GM12878 (cell line): Measurements from ENCODE around the gene SMIM44. TPM values are rescaled to one million over a fixed set of nuclear protein-coding genes. Genes with fewer than 3 reads are reported as not detected.
A peak's percentile ranks its signal among the peaks of the same experiment; 100 is the strongest.

Experiments
- ATAC-seq: fragments of 200-7000 bp; cut with Tn5 transposase; 3 replicates; pipeline ENCODE4 v1.9.1; 2020; ENCODE audit warnings: mild to moderate bottlenecking, moderate library complexity
- BruUV-seq: library from RNA; stranded (reverse); fragments of 400-500 nt; replicated peaks from 2 replicates; lab custom pipeline; 2021; lab: Mats Ljungman, UMichigan
- CTCF ChIA-PET: fragments of 300-600 bp; sonication (Branson Sonifier 250); formaldehyde crosslinking; extraction: SDS; loops from one replicate; lab custom pipeline; 2021; ENCODE audit warnings: inconsistent platforms; lab: Yijun Ruan, JAX
- POLR2A ChIA-PET: fragments of 350-600 bp; formaldehyde crosslinking; extraction: SDS; loops from one replicate; lab custom pipeline; 2021; ENCODE audit warnings: inconsistent platforms; lab: Charles Lee
- RAD21 ChIA-PET: fragments of 300-600 bp; sonication (Branson Sonifier 250); formaldehyde crosslinking; loops from one replicate; lab custom pipeline; 2023; ENCODE audit warnings: antibody characterized with exemption; ENCODE audit not compliant: unreplicated experiment; lab: Charles Lee
- SMC1A ChIA-PET: fragments of 300-600 bp; sonication (Branson Sonifier 250); formaldehyde crosslinking; loops from one replicate; lab custom pipeline; 2023; ENCODE audit not compliant: unreplicated experiment, uncharacterized antibody; lab: Charles Lee
- DNase-seq: peaks from one replicate; pipeline ENCODE4 v3.0.0-alpha.2; 2011; ENCODE audit warnings: low read depth, low spot score
- FAIRE-seq: peaks from 3 replicates; lab custom pipeline; 2011; peaks lifted over from hg19 to GRCh38; lab: Jason Lieb, UNC
- H2AFZ ChIP-seq: 2 replicates; pipeline ENCODE4 v1.6.0; 2011; ENCODE audit warnings: low read depth, low read length, control low read depth; ENCODE audit not compliant: control insufficient read depth
- H3K27ac ChIP-seq: 2 replicates; pipeline ENCODE4 v1.5.1; 2011; ENCODE audit warnings: control low read depth; ENCODE audit not compliant: control insufficient read depth, insufficient read depth
- H3K27me3 ChIP-seq, 2 experiments: replicated peaks in 1 of 2; 2 replicates each; pipeline versions ENCODE4 v1.6.0 to v1.6.1; 2011; ENCODE audit warnings: low read length in 1 of 2; ENCODE audit not compliant: control insufficient read depth in 2 of 2, insufficient read depth in 2 of 2
- H3K36me3 ChIP-seq, 2 experiments: 2 replicates each; pipeline ENCODE4 v1.5.1; 2011; ENCODE audit warnings: low read length in 1 of 2; ENCODE audit not compliant: control insufficient read depth in 2 of 2, insufficient read depth in 2 of 2
- H3K4me1 ChIP-seq: 2 replicates; pipeline ENCODE4 v1.6.1; 2011; ENCODE audit warnings: mild to moderate bottlenecking, low read length, moderate library complexity, mixed read lengths; ENCODE audit not compliant: control insufficient read depth, insufficient read depth
- H3K4me2 ChIP-seq: 2 replicates; pipeline ENCODE4 v1.6.0; 2011; ENCODE audit warnings: control low read depth; ENCODE audit not compliant: control insufficient read depth, insufficient read depth
- H3K4me3 ChIP-seq: fragments of 200-600 bp; sonication (generic); 2 replicates; pipeline ENCODE4 v1.5.1; 2016
- H3K79me2 ChIP-seq: 2 replicates; pipeline ENCODE4 v1.6.0; 2011; ENCODE audit warnings: low read length; ENCODE audit not compliant: control insufficient read depth, insufficient read depth
- H3K9ac ChIP-seq: 2 replicates; pipeline ENCODE4 v1.8.0; 2011; ENCODE audit warnings: low read length, control low read depth, mixed read lengths; ENCODE audit not compliant: control insufficient read depth, insufficient read depth
- H3K9me3 ChIP-seq: replicated peaks from 3 replicates; pipeline ENCODE4 v1.5.1; 2011; ENCODE audit warnings: mild to moderate bottlenecking, low read length; ENCODE audit not compliant: control insufficient read depth, insufficient read depth
- H4K20me1 ChIP-seq: 2 replicates; pipeline ENCODE4 v1.6.0; 2011; ENCODE audit not compliant: control insufficient read depth, insufficient read depth
- BCL11A ChIP-seq: IDR thresholded peaks from 2 replicates; pipeline ENCODE4 v1.6.1; 2011; ENCODE audit warnings: low read depth, low read length
- BHLHE40 ChIP-seq, 2 experiments: fragments of 450-650 bp in 1 of 2; IDR thresholded peaks; 2 replicates each; pipeline ENCODE4 v1.6.1; 2011 to 2017; ENCODE audit warnings: low read depth in 2 of 2, borderline replicate concordance in 1 of 2, improper control_type of control experiment in 1 of 2, low read length in 1 of 2, mild to moderate bottlenecking in 1 of 2
- KDM1A ChIP-seq: fragments of 200-600 bp; sonication (generic); IDR thresholded peaks from 2 replicates; pipeline ENCODE4 v1.6.1; 2016; ENCODE audit warnings: borderline replicate concordance
- NFXL1 ChIP-seq: fragments of 450-650 bp; IDR thresholded peaks from 2 replicates; pipeline ENCODE4 v1.6.1; 2017; ENCODE audit warnings: antibody characterized with exemption, mild to moderate bottlenecking, borderline replicate concordance
- PAX8 ChIP-seq: fragments of 450-650 bp; IDR thresholded peaks from 2 replicates; pipeline ENCODE4 v1.6.1; 2017; ENCODE audit warnings: mild to moderate bottlenecking, moderate library complexity
- RCOR1 ChIP-seq: conservative IDR thresholded peaks from 2 replicates; pipeline ENCODE4 v1.6.1; 2012; ENCODE audit warnings: low read depth, low read length, improper control_type of control experiment
- RFX5 ChIP-seq: IDR thresholded peaks from 2 replicates; pipeline ENCODE4 v1.6.1; 2011; ENCODE audit warnings: low read depth, low read length, improper control_type of control experiment
- SIX5 ChIP-seq: IDR thresholded peaks from 2 replicates; pipeline ENCODE4 v1.6.1; 2011; ENCODE audit warnings: mild to moderate bottlenecking, low read depth, low read length, moderate library complexity; ENCODE audit not compliant: severe bottlenecking
- SMAD1 ChIP-seq: fragments of 450-650 bp; IDR thresholded peaks from 2 replicates; pipeline ENCODE4 v1.6.1; 2018; ENCODE audit warnings: mild to moderate bottlenecking, low read depth; ENCODE audit not compliant: partially characterized antibody
- SREBF1 ChIP-seq: IDR thresholded peaks from 2 replicates; pipeline ENCODE4 v1.6.1; 2012; ENCODE audit warnings: mild to moderate bottlenecking, low read length
- STAT3 ChIP-seq: IDR thresholded peaks from 2 replicates; pipeline ENCODE4 v1.6.1; 2011; ENCODE audit warnings: low read depth, low read length, improper control_type of control experiment
- WRNIP1 ChIP-seq: IDR thresholded peaks from 2 replicates; pipeline ENCODE4 v1.6.1; 2011; ENCODE audit warnings: low read depth, low read length, improper control_type of control experiment, borderline replicate concordance
- ZBED1 ChIP-seq: IDR thresholded peaks from 2 replicates; pipeline ENCODE4 v1.6.1; 2016; ENCODE audit warnings: borderline replicate concordance
- ZNF24 ChIP-seq: fragments of 450-650 bp; IDR thresholded peaks from 2 replicates; pipeline ENCODE4 v1.6.1; 2017; ENCODE audit warnings: antibody characterized with exemption, mild to moderate bottlenecking
- ZNF622 ChIP-seq: fragments of 450-650 bp; IDR thresholded peaks from 2 replicates; pipeline ENCODE4 v1.6.1; 2017; ENCODE audit warnings: mild to moderate bottlenecking, inconsistent platforms
- WGBS: methylation state at CpG from one replicate; pipeline ENCODE4 v1.1.6; 2016; ENCODE audit warnings: low lambda C conversion rate; ENCODE audit not compliant: insufficient replicate concordance, insufficient coverage; ENCODE audit errors: missing lambda C conversion rate; 5-methylcytosine and 5-hydroxymethylcytosine counted together
- in situ Hi-C: fragments of 300-500 bp; cut with MboI; formaldehyde crosslinking; loops from 9 replicates; pipeline ENCODE4 v1.14.3; 2018; ENCODE audit warnings: mixed read lengths
- intact Hi-C: fragments of 100-400 bp; cut with micrococcal nuclease; formaldehyde crosslinking; loops from one replicate; pipeline ENCODE4 v1.14.2; 2022; ENCODE audit not compliant: unreplicated experiment
- polyA plus RNA-seq, 11 experiments: library from polyadenylated mRNA; depleted of rRNA in 4 of 11; unstranded in 6 of 11; stranded (reverse) in 5 of 11; fragments of >200 nt; fragmentation: Nextera tagmentation in 4 of 11; fragmentation: Illumina TruSeq in 1 of 11; extraction: Ambion mirVana in 4 of 11; extraction: Trizol in 1 of 11; gene quantifications; 1 replicate in 1 of 11; 2 replicates in 10 of 11; pipeline versions ENCODE4 v1.2.1 to v1.2.3, GENCODE V29; 2011 to 2016; ENCODE audit warnings: inconsistent platforms in 2 of 11, missing spikeins in 2 of 11, low read depth in 1 of 11
- total RNA-seq, 4 experiments: library from RNA; depleted of rRNA in 3 of 4; stranded (reverse); fragments of >200 nt in 3 of 4; fragmentation: Illumina TruSeq in 1 of 4; extraction: Trizol in 1 of 4; gene quantifications; 2 replicates each; pipeline versions ENCODE4 v1.2.1 to v1.2.3, GENCODE V29; 2013 to 2021
- TF ChIP-seq, protein P1 (sequence below): IDR thresholded peaks from 2 replicates; pipeline ENCODE4 v1.6.1; 2012; ENCODE audit warnings: low read depth, low read length, improper control_type of control experiment
- TF ChIP-seq, protein P2 (sequence below): fragments of 450-650 bp; IDR thresholded peaks from 2 replicates; pipeline ENCODE4 v1.6.1; 2016; ENCODE audit warnings: mild to moderate bottlenecking, moderate library complexity, borderline replicate concordance
- TF ChIP-seq, protein P3 (sequence below): IDR thresholded peaks from 2 replicates; pipeline ENCODE4 v1.6.1; 2011; ENCODE audit warnings: borderline replicate concordance, low read depth, mild to moderate bottlenecking, moderate library complexity, low read length; ENCODE audit not compliant: insufficient read depth, poor library complexity, severe bottlenecking

The SMIM44 gene
- total and polyA plus RNA-seq, 10 of the 15 experiments (the other 5 are each of a cell fraction or from before 2014, with no cell fraction given): not detected

DNA sequence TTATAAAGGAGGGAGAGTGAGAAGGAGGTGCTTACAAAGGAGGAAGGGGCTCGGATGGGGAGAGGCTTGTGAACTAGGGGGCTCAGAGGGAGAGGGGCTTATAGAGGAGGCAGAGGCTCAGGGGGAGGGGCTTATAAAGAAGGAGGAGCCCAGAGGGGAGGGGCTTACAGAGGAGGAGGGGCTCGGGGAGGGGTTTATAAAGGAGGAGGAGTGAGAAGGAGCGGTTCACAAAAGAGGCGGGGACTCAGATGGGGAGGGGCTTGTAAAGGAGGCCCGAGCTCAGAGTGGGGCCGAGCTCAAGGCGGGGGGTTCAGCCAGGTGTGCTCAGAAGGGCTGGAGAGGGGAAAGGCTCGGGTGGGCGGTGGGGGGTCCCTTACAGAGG, 3.4 kb downstream of the SMIM44 start:
- Histone ChIP-seq H3K4me1 (no peaks in the 10 kb centered on the region), H4K20me1 (no peaks in the 10 kb centered on the region), H3K4me3 (no peak overlapping the region), H2AFZ (no peak overlapping the region), H3K36me3 (no peaks in the 10 kb centered on the region), H3K27ac (no peak overlapping the region), H3K9me3 (no peaks in the 10 kb centered on the region; the same call in 2 of the 3 replicates), H3K27me3 (peaks cover 0 to 2% of the 10 kb centered on the region in 2 experiments; a peak in 3 of 4 replicates), H3K79me2 (no peaks in the 10 kb centered on the region), H3K4me2 (no peak overlapping the region), H3K9ac (no peak overlapping the region)
- RAD21 ChIA-PET: interaction anchor here (1.0 kb wide), 1 partner anchor 204 kb away, joined by 4 read pairs; no protein-coding TSS in a partner anchor
- ATAC-seq (peak; percentile 69), DNase-seq (no peak), FAIRE-seq (no peak)
- TF ChIP-seq BHLHE40 (IDR thresholded peaks at IDR 0.05; ENCODE audit: borderline replicate concordance in 1 of 2, low read depth in 2 of 2, low read length in 1 of 2) (no peak), RFX5 (no peak), SMAD1 (no peak), RCOR1 (no peak), BCL11A (no peak), NFXL1 (no peak), STAT3 (no peak), WRNIP1 (no peak), PAX8 (no peak), ZNF24 (no peak), SIX5 (no peak), SREBF1 (no peak), ZNF622 (no peak), KDM1A (no peak), ZBED1 (no peak)
- TF ChIP-seq, protein P1, sequence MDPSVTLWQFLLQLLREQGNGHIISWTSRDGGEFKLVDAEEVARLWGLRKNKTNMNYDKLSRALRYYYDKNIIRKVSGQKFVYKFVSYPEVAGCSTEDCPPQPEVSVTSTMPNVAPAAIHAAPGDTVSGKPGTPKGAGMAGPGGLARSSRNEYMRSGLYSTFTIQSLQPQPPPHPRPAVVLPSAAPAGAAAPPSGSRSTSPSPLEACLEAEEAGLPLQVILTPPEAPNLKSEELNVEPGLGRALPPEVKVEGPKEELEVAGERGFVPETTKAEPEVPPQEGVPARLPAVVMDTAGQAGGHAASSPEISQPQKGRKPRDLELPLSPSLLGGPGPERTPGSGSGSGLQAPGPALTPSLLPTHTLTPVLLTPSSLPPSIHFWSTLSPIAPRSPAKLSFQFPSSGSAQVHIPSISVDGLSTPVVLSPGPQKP: no peak
- TF ChIP-seq, protein P2, sequence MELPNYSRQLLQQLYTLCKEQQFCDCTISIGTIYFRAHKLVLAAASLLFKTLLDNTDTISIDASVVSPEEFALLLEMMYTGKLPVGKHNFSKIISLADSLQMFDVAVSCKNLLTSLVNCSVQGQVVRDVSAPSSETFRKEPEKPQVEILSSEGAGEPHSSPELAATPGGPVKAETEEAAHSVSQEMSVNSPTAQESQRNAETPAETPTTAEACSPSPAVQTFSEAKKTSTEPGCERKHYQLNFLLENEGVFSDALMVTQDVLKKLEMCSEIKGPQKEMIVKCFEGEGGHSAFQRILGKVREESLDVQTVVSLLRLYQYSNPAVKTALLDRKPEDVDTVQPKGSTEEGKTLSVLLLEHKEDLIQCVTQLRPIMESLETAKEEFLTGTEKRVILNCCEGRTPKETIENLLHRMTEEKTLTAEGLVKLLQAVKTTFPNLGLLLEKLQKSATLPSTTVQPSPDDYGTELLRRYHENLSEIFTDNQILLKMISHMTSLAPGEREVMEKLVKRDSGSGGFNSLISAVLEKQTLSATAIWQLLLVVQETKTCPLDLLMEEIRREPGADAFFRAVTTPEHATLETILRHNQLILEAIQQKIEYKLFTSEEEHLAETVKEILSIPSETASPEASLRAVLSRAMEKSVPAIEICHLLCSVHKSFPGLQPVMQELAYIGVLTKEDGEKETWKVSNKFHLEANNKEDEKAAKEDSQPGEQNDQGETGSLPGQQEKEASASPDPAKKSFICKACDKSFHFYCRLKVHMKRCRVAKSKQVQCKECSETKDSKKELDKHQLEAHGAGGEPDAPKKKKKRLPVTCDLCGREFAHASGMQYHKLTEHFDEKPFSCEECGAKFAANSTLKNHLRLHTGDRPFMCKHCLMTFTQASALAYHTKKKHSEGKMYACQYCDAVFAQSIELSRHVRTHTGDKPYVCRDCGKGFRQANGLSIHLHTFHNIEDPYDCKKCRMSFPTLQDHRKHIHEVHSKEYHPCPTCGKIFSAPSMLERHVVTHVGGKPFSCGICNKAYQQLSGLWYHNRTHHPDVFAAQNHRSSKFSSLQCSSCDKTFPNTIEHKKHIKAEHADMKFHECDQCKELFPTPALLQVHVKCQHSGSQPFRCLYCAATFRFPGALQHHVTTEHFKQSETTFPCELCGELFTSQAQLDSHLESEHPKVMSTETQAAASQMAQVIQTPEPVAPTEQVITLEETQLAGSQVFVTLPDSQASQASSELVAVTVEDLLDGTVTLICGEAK: no peak
- TF ChIP-seq, protein P3, sequence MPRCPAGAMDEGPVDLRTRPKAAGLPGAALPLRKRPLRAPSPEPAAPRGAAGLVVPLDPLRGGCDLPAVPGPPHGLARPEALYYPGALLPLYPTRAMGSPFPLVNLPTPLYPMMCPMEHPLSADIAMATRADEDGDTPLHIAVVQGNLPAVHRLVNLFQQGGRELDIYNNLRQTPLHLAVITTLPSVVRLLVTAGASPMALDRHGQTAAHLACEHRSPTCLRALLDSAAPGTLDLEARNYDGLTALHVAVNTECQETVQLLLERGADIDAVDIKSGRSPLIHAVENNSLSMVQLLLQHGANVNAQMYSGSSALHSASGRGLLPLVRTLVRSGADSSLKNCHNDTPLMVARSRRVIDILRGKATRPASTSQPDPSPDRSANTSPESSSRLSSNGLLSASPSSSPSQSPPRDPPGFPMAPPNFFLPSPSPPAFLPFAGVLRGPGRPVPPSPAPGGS: no peak
- SMC1A ChIA-PET: no interaction called here
- 40% methylated on average over 5 of the region's 9 CpGs for WGBS
- intact Hi-C loops: no loop called here
- no TSS peak for BruUV-seq
- CTCF ChIA-PET: interaction anchor here (0.7 to 2.1 kb wide), 3 partner anchors 10 to 175 kb away, joined by 3 to 9 read pairs (median 6); no protein-coding TSS in a partner anchor
- POLR2A ChIA-PET: no interaction called here
- in situ Hi-C loops: no loop called here
